Thoracic aorta (tissue), 2 donors: ENCODE results near the gene HTR5A. TPM values are rescaled to one million over a fixed set of nuclear protein-coding genes. Genes with fewer than 3 reads are reported as not detected.

ENCODE experiments used
- ATAC-seq: fragments of 150-250 bp; one replicate; pipeline ENCODE4 v1.8.0; 2017; ENCODE audit warnings: low read depth; ENCODE audit not compliant: insufficient number of reproducible peaks, low FRiP score
- DNase-seq: peaks from one replicate; pipeline ENCODE4 v3.0.0-alpha.2; 2020; ENCODE audit warnings: low spot score
- H3K27ac ChIP-seq, 2 donors: fragments of 200-600 bp; sonication (generic); 1 replicate in 1 of 2; 2 replicates in 1 of 2; pipeline ENCODE4 v1.5.1; 2016; ENCODE audit warnings: mild to moderate bottlenecking in 2 of 2, moderate library complexity in 2 of 2
- H3K27me3 ChIP-seq: fragments of 200-600 bp; sonication (generic); replicated peaks from 2 replicates; pipeline ENCODE4 v1.6.0; 2016; ENCODE audit warnings: mild to moderate bottlenecking; ENCODE audit not compliant: insufficient read depth
- H3K36me3 ChIP-seq: fragments of 200-600 bp; sonication (generic); one replicate; pipeline ENCODE4 v1.5.1; 2016
- H3K4me1 ChIP-seq, 2 donors: fragments of 200-600 bp; sonication (generic); 1 replicate in 1 of 2; 2 replicates in 1 of 2; pipeline versions ENCODE4 v1.5.1 to v1.6.0; 2016; ENCODE audit warnings: low read depth in 2 of 2, mild to moderate bottlenecking in 1 of 2; ENCODE audit not compliant: control insufficient read depth in 1 of 2
- H3K4me3 ChIP-seq: fragments of 200-600 bp; sonication (generic); 2 replicates; pipeline ENCODE4 v1.5.1; 2016; ENCODE audit warnings: mild to moderate bottlenecking
- H3K9me3 ChIP-seq: fragments of 200-600 bp; sonication (generic); 2 replicates; pipeline ENCODE4 v1.5.1; 2016
- total RNA-seq, 2 donors: library from RNA; depleted of rRNA; stranded (reverse); fragments of >200 nt; gene quantifications; one replicate each; pipeline versions ENCODE4 v1.1.0 to v1.2.3, GENCODE V29; 2016
- TF ChIP-seq, protein P1 (sequence below): fragments of 200-600 bp; sonication (generic); IDR thresholded peaks from one replicate; pipeline ENCODE4 v1.5.1; 2019; ENCODE audit warnings: antibody characterized with exemption

HTR5A gene
- total RNA-seq, 2 donors from 2014 or later = not detected

DNA sequence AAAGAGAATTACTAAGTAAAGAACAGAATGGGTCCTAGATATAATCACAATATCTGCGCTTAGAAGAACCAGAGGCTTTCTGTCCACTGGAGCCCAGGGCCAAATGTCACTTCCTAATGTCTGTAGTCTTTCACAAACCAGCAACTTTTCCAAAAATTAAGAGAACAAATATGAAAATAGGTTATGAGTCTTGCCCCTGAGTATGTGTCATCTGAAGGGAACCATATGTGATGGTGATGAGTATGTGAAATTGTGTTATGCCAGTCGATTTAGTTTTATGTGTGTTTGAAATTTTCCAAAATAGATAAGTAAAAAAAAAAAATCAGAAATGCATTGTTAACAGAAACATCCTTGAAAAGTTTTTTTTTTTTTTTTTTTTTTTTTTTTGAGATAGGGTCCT, 15.4 kb upstream of the HTR5A start:
- TF ChIP-seq, protein P1, sequence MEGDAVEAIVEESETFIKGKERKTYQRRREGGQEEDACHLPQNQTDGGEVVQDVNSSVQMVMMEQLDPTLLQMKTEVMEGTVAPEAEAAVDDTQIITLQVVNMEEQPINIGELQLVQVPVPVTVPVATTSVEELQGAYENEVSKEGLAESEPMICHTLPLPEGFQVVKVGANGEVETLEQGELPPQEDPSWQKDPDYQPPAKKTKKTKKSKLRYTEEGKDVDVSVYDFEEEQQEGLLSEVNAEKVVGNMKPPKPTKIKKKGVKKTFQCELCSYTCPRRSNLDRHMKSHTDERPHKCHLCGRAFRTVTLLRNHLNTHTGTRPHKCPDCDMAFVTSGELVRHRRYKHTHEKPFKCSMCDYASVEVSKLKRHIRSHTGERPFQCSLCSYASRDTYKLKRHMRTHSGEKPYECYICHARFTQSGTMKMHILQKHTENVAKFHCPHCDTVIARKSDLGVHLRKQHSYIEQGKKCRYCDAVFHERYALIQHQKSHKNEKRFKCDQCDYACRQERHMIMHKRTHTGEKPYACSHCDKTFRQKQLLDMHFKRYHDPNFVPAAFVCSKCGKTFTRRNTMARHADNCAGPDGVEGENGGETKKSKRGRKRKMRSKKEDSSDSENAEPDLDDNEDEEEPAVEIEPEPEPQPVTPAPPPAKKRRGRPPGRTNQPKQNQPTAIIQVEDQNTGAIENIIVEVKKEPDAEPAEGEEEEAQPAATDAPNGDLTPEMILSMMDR = no peak
- ATAC-seq (no peak), DNase-seq (no peak)
- no peak overlapping the region for H3K4me3 ChIP-seq
- no peaks in the 10 kb centered on the region for H3K27me3 ChIP-seq
- H3K36me3 ChIP-seq = no peaks in the 10 kb centered on the region
- no peak overlapping the region for H3K27ac ChIP-seq
- no peaks in the 10 kb centered on the region for H3K4me1 ChIP-seq
- no peaks in the 10 kb centered on the region for H3K9me3 ChIP-seq

DNA sequence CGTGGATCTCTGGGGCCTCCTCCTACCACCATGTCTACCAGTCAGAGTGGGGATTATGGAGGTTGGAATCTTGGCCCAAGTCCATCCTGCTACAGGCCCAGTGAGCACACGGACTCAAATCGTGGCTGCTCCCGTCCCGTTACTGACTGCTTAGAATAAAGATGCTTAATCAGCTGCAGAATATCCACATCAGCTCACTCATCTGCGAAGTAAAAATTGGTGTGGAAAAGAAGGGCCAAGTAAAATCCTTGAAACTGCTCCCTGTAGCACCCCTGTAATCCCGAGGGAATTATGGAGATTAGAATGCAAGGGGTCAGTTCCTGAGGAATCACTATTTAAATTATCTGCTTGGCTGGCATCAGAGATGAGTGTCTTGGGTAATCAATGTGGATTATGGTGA, 13.0 kb upstream of the HTR5A start:
- Histone ChIP-seq H3K9me3 (no peaks in the 10 kb centered on the region), H3K4me3 (no peak overlapping the region), H3K27ac (no peak overlapping the region), H3K4me1 (no peaks in the 10 kb centered on the region), H3K36me3 (no peaks in the 10 kb centered on the region), H3K27me3 (no peaks in the 10 kb centered on the region)
- DNase-seq (no peak), ATAC-seq (no peak)
- TF ChIP-seq, protein P1 = no peak

DNA sequence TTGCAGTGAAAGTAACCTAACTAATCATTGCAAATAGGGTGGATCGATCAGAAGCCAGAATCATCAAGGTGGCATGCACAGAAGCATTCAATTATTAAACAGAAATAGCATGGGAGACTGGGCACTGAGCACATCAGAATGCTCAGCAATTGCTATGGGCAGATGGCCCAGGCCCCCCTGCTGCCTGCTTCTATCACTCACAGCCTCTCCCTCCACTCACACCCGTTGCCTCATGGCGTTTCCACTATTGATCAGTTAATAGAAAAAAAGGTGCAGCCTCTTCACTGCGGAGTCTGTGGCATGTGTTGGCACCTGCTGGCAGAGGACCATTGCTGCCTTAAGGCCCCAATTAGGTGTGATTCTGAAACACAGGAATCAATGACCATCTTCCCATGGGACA, 11.2 kb upstream of the HTR5A start:
- no peak for ATAC-seq

DNA sequence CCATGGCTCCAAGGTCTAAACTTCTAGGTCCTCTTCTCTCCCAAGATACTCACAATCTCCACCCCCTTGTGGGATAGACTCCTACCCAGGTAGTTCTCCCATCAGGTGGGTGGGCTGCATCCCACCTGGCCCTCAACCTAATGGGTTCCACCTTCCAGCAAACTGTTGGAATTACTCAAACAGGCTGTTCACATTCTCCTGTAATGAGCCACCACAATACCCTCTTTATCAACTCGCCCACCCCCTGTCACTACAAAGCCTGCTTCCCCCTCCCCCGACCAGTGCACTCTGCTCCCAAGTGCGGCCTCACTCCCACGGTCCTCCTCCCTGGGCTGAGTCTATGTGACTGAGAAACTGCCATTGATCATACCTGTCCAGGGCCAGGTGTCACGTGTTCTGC, 10.4 kb upstream of the HTR5A start:
- TF ChIP-seq, protein P1 = no peak
- H3K4me1 ChIP-seq = no peaks in the 10 kb centered on the region
- no peak overlapping the region for H3K4me3 ChIP-seq
- no peaks in the 10 kb centered on the region for H3K9me3 ChIP-seq
- ATAC-seq (no peak), DNase-seq (no peak)
- no peaks in the 10 kb centered on the region for H3K36me3 ChIP-seq
- H3K27me3 ChIP-seq = no peaks in the 10 kb centered on the region
- H3K27ac ChIP-seq = no peak overlapping the region

More for the DNA sequence above, 11.2 kb upstream of the HTR5A start:
- H3K36me3 ChIP-seq = no peaks in the 10 kb centered on the region
- DNase-seq = no peak
- H3K4me3 ChIP-seq = no peak overlapping the region
- H3K4me1 ChIP-seq = no peaks in the 10 kb centered on the region
- H3K9me3 ChIP-seq = no peaks in the 10 kb centered on the region
- no peak overlapping the region for H3K27ac ChIP-seq
- TF ChIP-seq, protein P1 = no peak
- H3K27me3 ChIP-seq = no peaks in the 10 kb centered on the region

DNA sequence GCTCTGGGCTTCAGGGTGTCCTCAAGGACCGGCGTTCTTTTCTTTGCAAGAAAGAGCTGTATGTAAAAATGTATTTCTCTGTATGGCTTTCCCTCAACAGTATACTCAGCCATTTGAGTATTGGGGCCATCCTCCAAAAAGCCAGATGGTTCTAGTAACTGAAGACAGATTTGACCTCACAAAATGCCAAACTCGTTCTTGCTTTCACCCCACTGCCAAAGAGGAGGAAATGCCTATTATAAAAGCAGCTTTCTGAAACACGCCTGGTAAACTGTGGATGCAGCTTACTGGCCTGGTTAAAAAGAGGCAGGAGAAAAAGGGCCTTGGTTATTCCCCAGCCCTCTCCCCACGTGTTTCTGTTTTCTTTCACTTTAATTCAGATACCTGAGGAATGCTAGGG, 7.7 kb upstream of the HTR5A start:
- Histone ChIP-seq H3K4me1 (no peaks in the 10 kb centered on the region), H3K4me3 (no peak overlapping the region), H3K27me3 (no peaks in the 10 kb centered on the region), H3K36me3 (no peaks in the 10 kb centered on the region), H3K9me3 (no peaks in the 10 kb centered on the region), H3K27ac (no peak overlapping the region)
- TF ChIP-seq, protein P1 = no peak
- DNase-seq (no peak), ATAC-seq (no peak)
